ENCODE measurements around the gene NFKBIE.

The NFKBIE gene

GRCh38 chr6:44258325-44258863 is 7.0 kb downstream of the NFKBIE start:
- no peak for DNase-seq (ENCODE audit: low read depth)

- no peak for DNase-seq (ENCODE audit: low read depth)
Observed at GRCh38 chr6:44257753-44258324, 7.5 kb downstream of the NFKBIE start.

GRCh38 chr6:44257025-44257752 is 8.2 kb downstream of the NFKBIE start, which contains the start of gene SLC35B2:
TSS of gene SLC35B2 (minus strand) at chr6:44257528. CDS start at chr6:44257410, 118 bp downstream.
- DNase-seq (ENCODE audit: low read depth): peak; percentile 65

GRCh38 chr6:44256775-44257024 is 8.7 kb downstream of the NFKBIE start:
- DNase-seq (ENCODE audit: low read depth): no peak

GRCh38 chr6:44255871-44256774 is 9.2 kb downstream of the NFKBIE start:
- no peak for DNase-seq (ENCODE audit: low read depth)

- peak; percentile 55 for DNase-seq (ENCODE audit: low read depth)
Observed at GRCh38 chr6:44255105-44255808, 10.1 kb downstream of the NFKBIE start.

- DNase-seq (ENCODE audit: low read depth): peak; percentile 39
Observed at GRCh38 chr6:44254191-44255104, 10.9 kb downstream of the NFKBIE start.

- peak; percentile 51 for DNase-seq (ENCODE audit: low read depth)
Observed at GRCh38 chr6:44253307-44254101, 11.8 kb downstream of the NFKBIE start.

- DNase-seq (ENCODE audit: low read depth): no peak
Observed at GRCh38 chr6:44251576-44252524, 13.5 kb downstream of the NFKBIE start.

GRCh38 chr6:44250718-44251123 is 14.6 kb downstream of the NFKBIE start:
- no peak for DNase-seq (ENCODE audit: low read depth)

- no peak for DNase-seq (ENCODE audit: low read depth)
Observed at GRCh38 chr6:44250067-44250717, 15.2 kb downstream of the NFKBIE start.

- DNase-seq (ENCODE audit: low read depth): no peak
Observed at GRCh38 chr6:44249082-44249748, 16.1 kb downstream of the NFKBIE start.

- DNase-seq (ENCODE audit: low read depth): no peak
Observed at GRCh38 chr6:44248579-44248978, 16.8 kb downstream of the NFKBIE start.

- peak; percentile 82 for DNase-seq (ENCODE audit: low read depth)
Observed at GRCh38 chr6:44247338-44248302, 17.7 kb downstream of the NFKBIE start.

- peak; percentile 93 for DNase-seq (ENCODE audit: low read depth)
Observed at GRCh38 chr6:44246663-44247337, 18.6 kb downstream of the NFKBIE start, which contains the start of gene HSP90AB1. TSS of gene HSP90AB1 (plus strand) at chr6:44247101. CDS start at chr6:44248630, 1,529 bp downstream.
